Measurements from ENCODE around the gene SLC5A11.

Gene SLC5A11

DNA sequence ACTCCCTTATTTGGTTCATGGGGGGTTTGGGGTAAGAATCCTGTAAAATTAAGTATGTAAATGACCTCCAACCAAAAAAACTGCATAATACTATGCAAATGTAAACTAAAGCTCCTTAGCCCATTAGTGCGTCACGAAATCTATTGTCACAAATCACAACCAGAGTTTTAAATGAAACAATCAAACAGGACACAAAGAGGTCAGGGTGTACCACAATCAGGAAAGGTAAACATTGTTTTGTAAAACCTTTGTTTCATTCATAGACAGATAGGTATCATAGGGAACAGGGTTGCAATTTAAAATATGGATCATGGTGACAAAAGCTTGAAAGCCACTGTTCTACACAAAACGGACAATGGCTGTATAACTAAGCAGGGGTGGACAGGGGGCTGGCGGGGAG is 108.4 kb downstream of the SLC5A11 start:
- no peaks in the 10 kb centered on the region for H3K27me3 ChIP-seq (replicated peaks)
- in situ Hi-C loops (cut with HindIII; ENCODE audit: low pct_ligation_motif_present, low sequenced_read_pairs) = no loop called here
- H3K27ac ChIP-seq = no peak overlapping the region
- no peak for DNase-seq
- no peak for TF ChIP-seq CTCF (IDR thresholded peaks at IDR 0.05; ENCODE audit: low read depth, low read length, missing control alignments)
- no peak overlapping the region for H3K4me3 ChIP-seq (ENCODE audit: low read depth, low read length)
- H3K36me3 ChIP-seq (replicated peaks) = peaks cover 71% of the 10 kb centered on the region

DNA sequence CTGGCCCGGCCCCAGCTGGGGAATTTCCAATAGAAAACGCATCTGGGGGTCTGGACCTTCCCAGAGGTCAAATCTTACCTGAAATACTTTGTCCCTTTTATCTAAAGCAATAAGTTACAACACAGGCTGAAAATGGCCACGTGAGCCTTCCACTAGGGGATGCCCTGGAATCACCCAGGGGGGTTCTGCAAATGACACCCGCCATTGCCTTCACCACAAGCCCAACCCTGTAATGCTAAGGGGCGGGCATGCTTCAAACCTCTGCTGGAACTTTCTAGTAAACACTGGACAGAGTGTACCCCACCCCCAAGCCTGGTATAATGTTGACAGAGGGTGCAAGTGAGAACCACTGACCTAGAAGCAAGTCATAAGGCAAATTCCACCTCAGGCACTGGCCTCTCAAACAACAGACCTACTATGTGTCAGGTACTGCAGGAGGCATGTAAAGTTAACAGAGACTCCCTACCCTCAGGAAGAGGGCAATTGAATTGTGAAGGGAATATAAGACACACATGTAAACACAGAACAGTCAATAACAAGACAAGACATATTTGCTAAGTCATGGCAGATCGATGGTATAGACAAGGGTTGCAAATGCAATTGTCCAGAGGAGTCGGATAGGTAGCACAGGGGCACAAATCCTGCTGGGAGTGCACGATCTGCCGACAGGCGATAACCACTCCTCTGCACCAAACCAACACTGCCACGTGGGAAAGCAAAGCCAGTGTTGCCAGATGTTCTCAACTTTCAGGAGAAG is 110.4 kb downstream of the SLC5A11 start:
- no peak for DNase-seq
- no peak overlapping the region for H3K4me3 ChIP-seq (ENCODE audit: low read depth, low read length)
- TF ChIP-seq CTCF (IDR thresholded peaks at IDR 0.05; ENCODE audit: low read depth, low read length, missing control alignments) = peak; percentile 15
- no peaks in the 10 kb centered on the region for H3K27me3 ChIP-seq (replicated peaks)
- in situ Hi-C loops (cut with HindIII; ENCODE audit: low pct_ligation_motif_present, low sequenced_read_pairs) = no loop called here
- no peak overlapping the region for H3K27ac ChIP-seq
- H3K36me3 ChIP-seq (replicated peaks) = peaks cover 76% of the 10 kb centered on the region

DNA sequence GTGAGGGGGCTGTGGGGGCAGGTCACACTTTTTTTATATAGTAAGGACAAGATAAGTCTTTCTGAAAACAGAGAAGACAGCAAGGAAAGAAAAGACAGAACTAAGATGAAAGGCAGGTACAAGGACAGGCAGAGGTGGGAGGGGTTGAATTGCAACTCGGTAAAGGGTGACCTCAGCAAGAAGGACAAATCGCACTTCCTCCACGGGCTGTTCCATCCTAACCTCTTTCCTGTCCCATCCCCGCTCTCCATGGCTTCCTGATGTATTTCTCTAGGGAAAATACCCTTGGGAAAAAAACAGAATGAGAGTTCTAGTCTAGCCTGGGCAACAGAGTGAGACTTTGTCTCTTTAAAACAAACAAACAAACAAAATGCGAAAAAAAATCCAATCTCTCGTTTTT is 112.1 kb downstream of the SLC5A11 start:
- peaks cover 71% of the 10 kb centered on the region for H3K36me3 ChIP-seq (replicated peaks)
- no peaks in the 10 kb centered on the region for H3K27me3 ChIP-seq (replicated peaks)
- in situ Hi-C loops (cut with HindIII; ENCODE audit: low pct_ligation_motif_present, low sequenced_read_pairs) = no loop called here
- DNase-seq = no peak
- TF ChIP-seq CTCF (IDR thresholded peaks at IDR 0.05; ENCODE audit: low read depth, low read length, missing control alignments) = no peak
- no peak overlapping the region for H3K4me3 ChIP-seq (ENCODE audit: low read depth, low read length)
- H3K27ac ChIP-seq = no peak overlapping the region

All from brain microvascular endothelial cell (primary cell).